ENCODE data around the gene LRIG1. TPM values are rescaled to one million over a fixed set of nuclear protein-coding genes. Genes with fewer than 3 reads are reported as not detected.

Gene LRIG1
- total RNA-seq, 4 donors from 2014 or later: 42.3 to 152 (median 66.1) TPM

DNA sequence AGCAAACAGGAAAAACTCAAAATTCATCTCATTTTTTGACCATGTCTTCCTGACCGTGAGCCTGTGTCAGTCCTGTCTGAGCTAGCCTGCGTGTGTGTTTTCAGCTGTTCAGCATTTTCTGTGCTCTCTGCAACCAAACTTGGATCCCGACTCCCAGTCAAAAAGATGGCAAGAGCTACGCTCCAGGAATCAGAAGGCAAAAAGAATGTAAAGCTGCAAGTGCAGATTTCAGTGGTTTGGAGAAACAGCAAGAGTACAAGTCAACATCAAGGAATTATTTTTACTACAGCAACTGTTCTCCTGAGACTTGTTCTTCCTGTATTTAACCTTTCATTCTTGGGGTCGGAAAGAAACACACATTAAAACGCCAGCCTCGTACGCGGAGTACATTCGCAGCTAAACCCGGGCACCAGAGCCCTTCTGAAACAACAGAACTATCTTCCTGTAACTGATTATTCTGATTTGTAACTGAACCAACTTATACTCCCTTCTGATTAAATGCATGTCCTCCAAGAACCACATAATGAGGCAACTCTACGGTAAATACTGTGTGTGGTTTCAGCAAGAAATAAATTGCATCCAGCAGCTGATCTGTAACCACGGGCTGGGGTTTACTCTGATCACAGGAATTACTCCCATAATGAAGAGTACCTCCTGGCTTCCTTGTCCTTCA is 107.4 kb downstream of the LRIG1 start:
- TF ChIP-seq, protein P1, sequence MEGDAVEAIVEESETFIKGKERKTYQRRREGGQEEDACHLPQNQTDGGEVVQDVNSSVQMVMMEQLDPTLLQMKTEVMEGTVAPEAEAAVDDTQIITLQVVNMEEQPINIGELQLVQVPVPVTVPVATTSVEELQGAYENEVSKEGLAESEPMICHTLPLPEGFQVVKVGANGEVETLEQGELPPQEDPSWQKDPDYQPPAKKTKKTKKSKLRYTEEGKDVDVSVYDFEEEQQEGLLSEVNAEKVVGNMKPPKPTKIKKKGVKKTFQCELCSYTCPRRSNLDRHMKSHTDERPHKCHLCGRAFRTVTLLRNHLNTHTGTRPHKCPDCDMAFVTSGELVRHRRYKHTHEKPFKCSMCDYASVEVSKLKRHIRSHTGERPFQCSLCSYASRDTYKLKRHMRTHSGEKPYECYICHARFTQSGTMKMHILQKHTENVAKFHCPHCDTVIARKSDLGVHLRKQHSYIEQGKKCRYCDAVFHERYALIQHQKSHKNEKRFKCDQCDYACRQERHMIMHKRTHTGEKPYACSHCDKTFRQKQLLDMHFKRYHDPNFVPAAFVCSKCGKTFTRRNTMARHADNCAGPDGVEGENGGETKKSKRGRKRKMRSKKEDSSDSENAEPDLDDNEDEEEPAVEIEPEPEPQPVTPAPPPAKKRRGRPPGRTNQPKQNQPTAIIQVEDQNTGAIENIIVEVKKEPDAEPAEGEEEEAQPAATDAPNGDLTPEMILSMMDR (IDR thresholded peaks at IDR 0.05; ENCODE audit: low read depth): no peak

DNA sequence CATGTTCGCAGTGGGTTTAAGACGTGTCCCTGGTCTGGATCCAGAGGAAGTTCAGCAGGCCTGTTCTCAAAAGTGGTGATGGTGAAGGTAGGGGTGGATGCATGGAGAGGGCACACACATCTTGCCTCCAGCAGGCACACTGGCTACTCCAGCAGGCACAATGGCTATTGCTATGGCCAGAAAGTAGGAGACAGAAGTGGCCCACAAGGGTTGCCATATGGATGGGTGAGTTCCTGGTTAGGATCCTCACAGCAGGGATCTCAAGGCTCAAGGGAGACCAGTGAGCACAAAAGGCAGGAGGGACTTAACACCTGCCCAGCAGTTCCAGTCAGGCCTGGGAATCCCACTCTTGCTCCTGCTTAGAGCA is 107.9 kb downstream of the LRIG1 start:
- TF ChIP-seq, protein P1 (IDR thresholded peaks at IDR 0.05; ENCODE audit: low read depth): no peak

DNA sequence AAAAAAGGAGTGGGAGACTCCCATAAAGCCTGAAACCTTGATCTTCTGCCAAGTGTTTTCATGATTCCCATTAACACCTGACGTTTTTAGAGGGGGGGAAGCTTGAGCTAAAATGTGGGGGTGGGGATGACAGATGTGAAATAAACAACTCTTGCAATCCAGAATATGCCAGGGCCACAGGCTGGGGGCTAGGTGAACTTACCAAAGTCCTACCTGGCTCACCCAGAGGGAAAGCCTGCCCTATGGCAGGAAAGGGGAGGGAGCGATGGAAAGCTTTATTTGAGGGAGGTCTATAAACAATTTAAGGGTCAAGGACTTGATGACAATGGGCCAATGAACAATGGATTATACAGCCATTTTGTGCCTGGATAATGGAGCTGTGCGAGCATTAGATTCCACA is 108.3 kb downstream of the LRIG1 start:
- TF ChIP-seq, protein P1 (IDR thresholded peaks at IDR 0.05; ENCODE audit: low read depth): no peak

DNA sequence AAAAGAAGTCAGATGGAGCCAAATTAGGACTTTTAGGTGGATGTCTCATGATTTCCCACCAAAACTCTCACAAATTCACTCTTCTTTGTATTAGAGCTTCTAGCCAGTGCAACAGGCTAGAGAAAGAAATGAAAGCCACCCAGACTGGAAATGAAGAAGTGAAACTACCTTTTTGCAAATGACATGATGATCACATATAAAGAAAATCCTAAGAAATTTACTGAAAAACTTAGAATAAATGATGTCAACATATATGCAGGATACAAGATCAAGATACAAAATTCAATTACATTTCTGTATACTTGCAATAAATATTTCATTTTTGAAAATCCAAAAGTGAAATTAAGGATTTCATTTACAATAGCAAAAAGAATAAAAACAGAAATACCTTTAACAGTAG is 110.8 kb downstream of the LRIG1 start:
- TF ChIP-seq, protein P1 (IDR thresholded peaks at IDR 0.05; ENCODE audit: low read depth): no peak

DNA sequence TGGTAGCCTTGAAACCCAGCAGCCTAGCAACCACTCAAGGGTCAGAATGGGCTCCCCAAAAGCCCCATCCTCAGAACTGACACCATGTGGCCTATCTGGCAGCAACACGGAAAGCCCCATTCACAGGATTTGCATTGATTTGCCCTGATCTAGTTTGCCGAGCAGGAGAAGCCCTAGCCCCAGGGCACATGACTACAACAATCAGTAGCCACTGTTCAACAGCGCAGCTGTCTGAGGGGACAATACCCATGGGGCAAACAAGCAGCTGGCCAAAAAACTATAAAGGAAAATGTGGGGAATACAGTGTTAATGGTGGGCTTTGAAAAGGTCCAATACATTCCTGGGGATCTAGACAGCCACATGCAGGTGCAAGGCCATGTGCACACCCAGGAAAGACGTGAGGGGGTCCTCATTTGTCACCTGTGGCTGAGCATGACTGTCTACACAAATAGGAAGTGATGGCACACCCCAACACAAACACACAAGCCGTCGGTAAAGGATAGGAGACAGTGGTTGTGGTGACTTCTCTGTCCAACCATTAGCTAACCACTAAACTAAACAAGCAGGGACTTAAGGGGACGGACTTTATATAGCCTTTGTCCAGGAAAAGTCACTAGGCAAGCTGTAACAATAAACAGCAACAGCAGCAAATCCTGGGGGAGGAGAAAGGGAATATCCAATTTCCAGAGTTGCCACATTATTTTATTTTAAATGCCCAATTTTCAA is 113.7 kb downstream of the LRIG1 start:
- TF ChIP-seq, protein P1 (IDR thresholded peaks at IDR 0.05; ENCODE audit: low read depth): no peak

DNA sequence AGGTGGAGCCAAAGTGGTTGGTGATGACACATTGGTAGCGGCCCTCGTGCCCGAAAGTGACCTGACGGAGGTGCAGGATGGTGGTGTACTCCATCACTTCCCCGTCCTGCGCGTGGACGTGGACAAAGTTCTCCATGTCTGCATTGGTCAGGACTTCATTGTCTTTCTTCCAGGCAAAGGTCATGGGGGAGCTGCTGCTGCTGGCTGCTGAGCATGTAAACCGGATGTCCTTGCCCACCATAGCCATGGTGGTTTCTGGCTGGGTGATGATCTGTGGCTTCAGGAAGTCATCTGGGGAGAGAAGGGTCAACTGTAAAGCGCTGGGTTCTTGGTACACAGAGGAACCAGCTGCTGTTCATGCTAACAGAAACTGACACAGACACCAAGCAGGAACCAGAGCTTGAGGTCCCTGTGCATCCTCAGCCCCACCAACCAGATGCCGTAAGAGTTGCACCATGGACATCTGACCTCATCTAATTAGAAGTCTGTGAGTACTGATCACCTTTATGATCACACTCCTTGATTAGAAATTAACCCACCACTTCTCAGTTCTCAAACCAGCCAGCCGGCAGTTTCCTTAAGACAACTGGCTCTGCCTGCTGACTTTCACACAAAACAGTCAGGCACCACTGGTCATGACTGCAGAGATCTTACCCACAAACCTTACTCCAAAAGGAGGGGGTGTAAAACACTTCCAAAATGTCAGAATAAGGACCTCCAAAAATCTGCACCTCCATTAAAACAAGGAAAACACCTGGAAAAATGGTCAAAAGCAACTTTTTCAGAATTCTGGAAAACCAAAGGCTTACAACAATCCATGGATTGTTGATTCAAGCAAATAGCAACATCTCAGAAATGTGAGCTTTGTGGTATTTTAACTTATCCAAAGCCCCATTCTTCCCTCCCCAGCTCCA is 114.6 kb downstream of the LRIG1 start:
- TF ChIP-seq, protein P1 (IDR thresholded peaks at IDR 0.05; ENCODE audit: low read depth): no peak

DNA sequence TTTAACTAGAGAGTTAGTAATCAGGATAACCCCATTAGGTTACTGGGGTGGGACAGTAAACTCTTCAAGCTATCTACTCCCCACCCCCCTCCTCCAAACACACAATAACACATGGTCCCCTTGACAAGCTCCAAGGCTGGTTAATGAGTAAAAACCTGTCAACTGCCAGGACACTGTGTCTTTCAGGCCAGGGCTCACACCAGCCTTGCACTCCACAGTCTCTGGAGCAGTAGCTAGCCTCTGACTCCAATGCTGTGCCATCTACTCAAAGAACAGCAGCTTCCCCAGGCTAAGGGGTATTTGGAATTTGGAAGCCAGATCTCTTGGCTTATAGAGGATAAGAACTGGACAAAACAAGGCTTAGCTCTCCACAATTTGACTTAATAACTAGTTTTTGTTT is 115.8 kb downstream of the LRIG1 start:
- TF ChIP-seq, protein P1 (IDR thresholded peaks at IDR 0.05; ENCODE audit: low read depth): no peak

Measured in subcutaneous adipose tissue (tissue), 4 donors.